Muscle of leg (tissue), 11 donors: ENCODE measurements around the gene FAM151A. TPM values are rescaled to one million over a fixed set of nuclear protein-coding genes. Genes with fewer than 3 reads are reported as not detected.
"Not testable (repeated sequence)": the region's sequence is repeated elsewhere in the genome, so short reads cannot be mapped to it uniquely, and the experiment has no call there.

ENCODE experiments used
- DNase-seq: peaks from one replicate; pipeline ENCODE4 v3.0.0; 2013
- H3K27ac ChIP-seq: one replicate; pipeline ENCODE4 v1.5.1; 2013; ENCODE audit warnings: mild to moderate bottlenecking, low read length, control low read depth
- H3K27me3 ChIP-seq: one replicate; pipeline ENCODE4 v1.6.1; 2013; ENCODE audit warnings: low read length; ENCODE audit not compliant: control insufficient read depth, insufficient read depth
- H3K36me3 ChIP-seq: one replicate; pipeline ENCODE4 v1.6.1; 2013; ENCODE audit warnings: low read length; ENCODE audit not compliant: control insufficient read depth, insufficient read depth
- H3K4me1 ChIP-seq: one replicate; pipeline ENCODE4 v1.6.1; 2013; ENCODE audit warnings: low read length; ENCODE audit not compliant: control insufficient read depth, insufficient read depth
- H3K4me3 ChIP-seq: one replicate; pipeline ENCODE4 v1.5.1; 2013; ENCODE audit warnings: low read length, control low read depth
- H3K9me3 ChIP-seq: replicated peaks from 2 replicates; pipeline ENCODE4 v1.6.1; 2013; ENCODE audit warnings: low read depth, low read length; ENCODE audit not compliant: control insufficient read depth
- WGBS: methylation state at CpG from one replicate; pipeline ENCODE4 v1.1.5; 2013; ENCODE audit warnings: missing lambda C conversion rate; ENCODE audit not compliant: insufficient coverage; 5-methylcytosine and 5-hydroxymethylcytosine counted together
- polyA plus RNA-seq, 8 donors: library from polyadenylated mRNA; unstranded; fragments of 120-200 nt; gene quantifications; one replicate each; pipeline versions ENCODE4 v1.2.1 to v1.2.3, GENCODE V29; 2013; ENCODE audit warnings: inconsistent platforms in 1 of 8, low replicate concordance in 1 of 8; ENCODE audit not compliant: insufficient read length in 8 of 8, insufficient read depth in 1 of 8
- total RNA-seq: library from RNA; stranded (reverse); fragments of 120-200 nt; gene quantifications from one replicate; pipeline ENCODE4 v1.2.4, GENCODE V29; 2013

FAM151A gene
- total and polyA plus RNA-seq, 9 donors = 0.20 to 1.3 (median 0.47) TPM; not detected in 1

GRCh38 chr1:54636461-54637446, 13.4 kb upstream of the FAM151A start:
- WGBS = no CpG with 5 or more reads among the region's 14 CpGs
- H3K27ac ChIP-seq = not testable (repeated sequence)

GRCh38 chr1:54635804-54636203, 12.5 kb upstream of the FAM151A start:
- DNase-seq, H3K4me1 ChIP-seq, H3K4me3 ChIP-seq, H3K27ac ChIP-seq, H3K27me3 ChIP-seq, H3K36me3 ChIP-seq, H3K9me3 ChIP-seq: not testable (repeated sequence)
- WGBS = 100% methylated on average over 2 of the region's 7 CpGs

More at GRCh38 chr1:54636461-54637446, 13.4 kb upstream of the FAM151A start:
- not testable (repeated sequence) for DNase-seq, H3K36me3 ChIP-seq, H3K9me3 ChIP-seq, H3K4me1 ChIP-seq, H3K27me3 ChIP-seq, H3K4me3 ChIP-seq

- Histone ChIP-seq H3K4me1 (no peaks in the 10 kb centered on the region), H3K36me3 (no peaks in the 10 kb centered on the region), H3K27ac (no peak overlapping the region), H3K4me3 (no peak overlapping the region), H3K27me3 (no peaks in the 10 kb centered on the region), H3K9me3 (no peaks in the 10 kb centered on the region)
- WGBS = 40% methylated on average over 9 of the region's 10 CpGs
- DNase-seq = no peak
Measured at GRCh38 chr1:54627196-54627595, 3.9 kb upstream of the FAM151A start.

- no peak for DNase-seq
- WGBS = 56% methylated on average over 4 of the region's 8 CpGs
- H3K27ac ChIP-seq = no peak overlapping the region
Measured at GRCh38 chr1:54624466-54625464, 1.4 kb upstream of the FAM151A start.

GRCh38 chr1:54619749-54620148, 3.6 kb downstream of the FAM151A start:
- no peak for DNase-seq
- Histone ChIP-seq H3K4me3 (no peak overlapping the region), H3K27me3 (peaks cover 2% of the 10 kb centered on the region), H3K36me3 (no peaks in the 10 kb centered on the region), H3K27ac (no peak overlapping the region), H3K4me1 (no peaks in the 10 kb centered on the region), H3K9me3 (no peaks in the 10 kb centered on the region)
- WGBS = 41% methylated on average over 5 of the region's 8 CpGs

More at GRCh38 chr1:54624466-54625464, 1.4 kb upstream of the FAM151A start:
- Histone ChIP-seq H3K27me3 (no peaks in the 10 kb centered on the region), H3K36me3 (no peaks in the 10 kb centered on the region), H3K9me3 (no peaks in the 10 kb centered on the region), H3K4me1 (no peaks in the 10 kb centered on the region), H3K4me3 (no peak overlapping the region)

GRCh38 chr1:54615531-54616279, 7.6 kb downstream of the FAM151A start:
- WGBS = 41% methylated on average over 8 of the region's 13 CpGs
- Histone ChIP-seq H3K36me3 (no peaks in the 10 kb centered on the region), H3K27me3 (peaks cover 2% of the 10 kb centered on the region), H3K4me1 (no peaks in the 10 kb centered on the region), H3K4me3 (no peak overlapping the region), H3K9me3 (no peaks in the 10 kb centered on the region), H3K27ac (no peak overlapping the region)
- DNase-seq = peak; percentile 30

GRCh38 chr1:54614563-54614962, 8.8 kb downstream of the FAM151A start:
- no peaks in the 10 kb centered on the region for H3K9me3 ChIP-seq
- no peak overlapping the region for H3K4me3 ChIP-seq
- peaks cover 8% of the 10 kb centered on the region for H3K4me1 ChIP-seq
- no peak overlapping the region for H3K27ac ChIP-seq
- DNase-seq = no peak
- WGBS = 64% methylated on average over 8 of the region's 8 CpGs
- peaks cover 2% of the 10 kb centered on the region for H3K27me3 ChIP-seq
- peaks cover 11% of the 10 kb centered on the region for H3K36me3 ChIP-seq

- Histone ChIP-seq H3K27ac (no peak overlapping the region), H3K9me3 (no peaks in the 10 kb centered on the region), H3K27me3 (peaks cover 2% of the 10 kb centered on the region), H3K4me3 (no peak overlapping the region), H3K36me3 (peaks cover 13% of the 10 kb centered on the region), H3K4me1 (peaks cover 13% of the 10 kb centered on the region)
- DNase-seq = no peak
- WGBS = no CpG with 5 or more reads among the region's 2 CpGs
Measured at GRCh38 chr1:54614024-54614423, 9.3 kb downstream of the FAM151A start.

- Histone ChIP-seq H3K4me3 (no peak overlapping the region), H3K36me3 (peaks cover 20% of the 10 kb centered on the region), H3K9me3 (no peaks in the 10 kb centered on the region), H3K27me3 (peaks cover 2% of the 10 kb centered on the region), H3K4me1 (peaks cover 20% of the 10 kb centered on the region), H3K27ac (no peak overlapping the region)
- 57% methylated on average over 7 of the region's 8 CpGs for WGBS
- no peak for DNase-seq
Measured at GRCh38 chr1:54611621-54612020, 11.7 kb downstream of the FAM151A start.
